HepG2 (cell line): Measurements from ENCODE around the gene RPRD1A. TPM values are rescaled to one million over a fixed set of nuclear protein-coding genes. Genes with fewer than 3 reads are reported as not detected.

ENCODE experiments used
- AFF4 ChIP-seq: sonication (generic); formaldehyde crosslinking; IDR thresholded peaks from 2 replicates; pipeline ENCODE4 v1.4.0; 2020; ENCODE audit warnings: missing genetic modification reagents
- ARID5B ChIP-seq: IDR thresholded peaks from 2 replicates; pipeline ENCODE4 v1.4.0; 2020; ENCODE audit warnings: mild to moderate bottlenecking, missing genetic modification reagents
- DMAP1 ChIP-seq: IDR thresholded peaks from 2 replicates; pipeline ENCODE4 v1.6.1; 2016
- DNMT3B ChIP-seq: conservative IDR thresholded peaks from 2 replicates; pipeline ENCODE4 v1.6.1; 2016; ENCODE audit warnings: missing biosample characterization, control low read depth
- FOXM1 ChIP-seq: sonication (generic); formaldehyde crosslinking; IDR thresholded peaks from 2 replicates; pipeline ENCODE4 v1.5.0; 2020; ENCODE audit warnings: missing genetic modification reagents
- HMG20A ChIP-seq: IDR thresholded peaks from 2 replicates; pipeline ENCODE4 v1.6.1; 2016; ENCODE audit warnings: borderline replicate concordance
- MED13 ChIP-seq: sonication (generic); formaldehyde crosslinking; IDR thresholded peaks from 2 replicates; pipeline ENCODE4 v1.5.0; 2020; ENCODE audit warnings: missing genetic modification reagents
- MTF2 ChIP-seq: sonication (generic); formaldehyde crosslinking; IDR thresholded peaks from 2 replicates; pipeline ENCODE4 v1.5.0; 2020; ENCODE audit warnings: missing genetic modification reagents, borderline replicate concordance
- NR2F2 ChIP-seq: IDR thresholded peaks from 2 replicates; pipeline ENCODE4 v1.6.1; 2012; ENCODE audit warnings: low read depth, inconsistent platforms, borderline replicate concordance
- PRMT3 ChIP-seq: sonication (generic); formaldehyde crosslinking; IDR thresholded peaks from 2 replicates; pipeline ENCODE4 v1.8.1; 2022; ENCODE audit warnings: low read depth, mild to moderate bottlenecking, moderate library complexity, missing genetic modification reagents, borderline replicate concordance
- RFX3 ChIP-seq: IDR thresholded peaks from 2 replicates; pipeline ENCODE4 v1.6.1; 2016; ENCODE audit warnings: missing biosample characterization, missing genetic modification reagents
- YY1 ChIP-seq: IDR thresholded peaks from 2 replicates; pipeline ENCODE4 v1.6.1; 2011; ENCODE audit warnings: low read length, low read depth, moderate library complexity, mild to moderate bottlenecking; ENCODE audit not compliant: insufficient read depth, insufficient replicate concordance
- ZBTB26 ChIP-seq: IDR thresholded peaks from 2 replicates; pipeline ENCODE4 v1.6.1; 2016; ENCODE audit warnings: missing compliant biosample characterization, missing genetic modification reagents, borderline replicate concordance
- ZNF383 ChIP-seq: sonication (generic); formaldehyde crosslinking; IDR thresholded peaks from 2 replicates; pipeline ENCODE4 v1.4.0; 2020; ENCODE audit warnings: missing genetic modification reagents, mild to moderate bottlenecking, borderline replicate concordance
- ZNF607 ChIP-seq: sonication (generic); formaldehyde crosslinking; IDR thresholded peaks from 2 replicates; pipeline ENCODE4 v1.5.1; 2020; ENCODE audit warnings: missing genetic modification reagents, mild to moderate bottlenecking, borderline replicate concordance
- ZNF652 ChIP-seq: IDR thresholded peaks from 2 replicates; pipeline ENCODE4 v1.6.1; 2016; ENCODE audit warnings: low read depth, borderline replicate concordance
- ZNF768 ChIP-seq: sonication (generic); formaldehyde crosslinking; IDR thresholded peaks from 2 replicates; pipeline ENCODE4 v1.4.0; 2020; ENCODE audit warnings: missing genetic modification reagents
- polyA plus RNA-seq, 8 experiments: library from polyadenylated mRNA; depleted of rRNA in 3 of 8; stranded (reverse) in 7 of 8; unstranded in 1 of 8; fragments of >200 nt; fragmentation: Illumina TruSeq in 4 of 8; extraction: Trizol in 4 of 8; gene quantifications; 2 replicates each; pipeline versions ENCODE4 v1.2.1 to v1.2.3, GENCODE V29; 2011 to 2016; ENCODE audit warnings: low read depth in 4 of 8, missing spikeins in 1 of 8, mixed read lengths in 1 of 8; ENCODE audit not compliant: insufficient read depth in 1 of 8
- total RNA-seq, 5 experiments: library from RNA; depleted of rRNA; stranded (reverse); fragments of >200 nt; fragmentation: Illumina TruSeq; extraction: Trizol; gene quantifications; 2 replicates each; pipeline ENCODE4 v1.2.3, GENCODE V29; 2016; ENCODE audit warnings: low read depth in 1 of 5
- TF ChIP-seq, protein P1 (sequence below): IDR thresholded peaks from 2 replicates; pipeline ENCODE4 v1.6.1; 2016; ENCODE audit warnings: missing genetic modification reagents, missing compliant biosample characterization
- TF ChIP-seq, protein P2 (sequence below): sonication (generic); formaldehyde crosslinking; IDR thresholded peaks from 2 replicates; pipeline ENCODE4 v1.4.0; 2020; ENCODE audit warnings: missing genetic modification reagents, low read depth, mild to moderate bottlenecking, borderline replicate concordance

RPRD1A gene
- total and polyA plus RNA-seq, 2 of the 13 experiments (the other 11 are each of a cell fraction or from before 2014, with no cell fraction given) = 42.5 to 78.2 TPM

DNA sequence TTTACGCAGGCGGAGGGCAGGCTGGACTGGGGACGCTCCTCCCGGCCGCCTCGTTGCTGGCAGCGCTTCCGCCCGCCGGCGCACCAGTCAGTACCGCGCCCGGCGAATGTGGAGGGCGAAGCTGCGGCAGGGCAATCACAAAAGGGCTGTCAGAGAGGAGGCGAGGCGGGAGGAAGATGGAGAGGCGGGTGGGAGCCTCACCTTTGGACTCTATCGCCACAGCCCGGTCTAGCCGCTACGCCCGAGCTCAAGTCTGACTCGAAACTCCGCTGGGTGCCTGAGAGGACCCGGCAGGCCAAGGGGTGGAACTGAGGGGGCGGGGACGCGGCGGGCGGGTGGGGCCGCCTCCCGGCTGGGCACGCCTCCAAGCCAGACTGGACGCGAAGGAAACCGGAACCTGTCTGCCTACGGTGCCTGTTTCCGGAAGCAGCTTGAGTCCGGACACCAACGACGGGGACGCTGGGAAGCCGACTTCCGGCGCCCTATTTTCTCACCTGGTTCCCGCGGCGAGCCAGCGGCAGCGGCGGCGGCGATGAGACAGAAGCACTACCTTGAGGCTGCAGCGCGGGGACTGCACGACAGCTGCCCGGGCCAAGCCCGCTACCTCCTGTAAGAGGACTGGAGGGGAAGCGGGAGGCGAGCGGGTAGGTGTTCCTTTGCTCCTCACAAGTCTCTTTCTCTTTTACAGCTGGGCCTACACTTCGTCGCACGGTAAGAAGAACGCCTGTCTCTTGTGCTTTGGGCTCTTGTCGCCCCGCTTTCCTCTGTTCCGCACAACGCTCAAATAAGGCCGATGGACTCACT lies 95.0 kb downstream of the RPRD1A start, which contains the start of gene RMP24 (continued):
- TF ChIP-seq, protein P1, sequence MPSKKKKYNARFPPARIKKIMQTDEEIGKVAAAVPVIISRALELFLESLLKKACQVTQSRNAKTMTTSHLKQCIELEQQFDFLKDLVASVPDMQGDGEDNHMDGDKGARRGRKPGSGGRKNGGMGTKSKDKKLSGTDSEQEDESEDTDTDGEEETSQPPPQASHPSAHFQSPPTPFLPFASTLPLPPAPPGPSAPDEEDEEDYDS (CRISPR knock-in tag) = peak; percentile 75
- peak; percentile 88 for TF ChIP-seq ZNF607 (CRISPR knock-in tag)
- no peak; the same call in 1 of the 2 replicates for TF ChIP-seq RFX3 (CRISPR knock-in tag)
- TF ChIP-seq ZNF652 = no peak; the same call in 1 of the 2 replicates
- TF ChIP-seq AFF4 (CRISPR knock-in tag) = no peak
- no peak for TF ChIP-seq NR2F2
- no peak for TF ChIP-seq ZNF383 (CRISPR knock-in tag)
- 0 out of 2 replicates have a peak, but pooled peaks have one; percentile 67 for TF ChIP-seq DMAP1 (CRISPR knock-in tag)
- peak; percentile 69; the same call in 1 of the 2 replicates for TF ChIP-seq ZNF768 (CRISPR knock-in tag)
- TF ChIP-seq, protein P2, sequence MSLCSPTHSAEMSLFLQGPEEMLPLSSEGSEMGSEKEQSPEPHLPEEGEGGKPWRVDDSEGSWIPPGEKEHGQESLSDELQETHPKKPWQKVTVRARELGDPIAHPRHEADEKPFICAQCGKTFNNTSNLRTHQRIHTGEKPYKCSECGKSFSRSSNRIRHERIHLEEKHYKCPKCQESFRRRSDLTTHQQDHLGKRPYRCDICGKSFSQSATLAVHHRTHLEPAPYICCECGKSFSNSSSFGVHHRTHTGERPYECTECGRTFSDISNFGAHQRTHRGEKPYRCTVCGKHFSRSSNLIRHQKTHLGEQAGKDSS (CRISPR knock-in tag) = peak; percentile 87; the same call in 1 of the 2 replicates
- TF ChIP-seq MED13 (CRISPR knock-in tag) = peak; percentile 71; the same call in 1 of the 2 replicates
- peak; percentile 83 for TF ChIP-seq YY1
- TF ChIP-seq DNMT3B = peak; percentile 90
- TF ChIP-seq HMG20A (CRISPR knock-in tag) = peak; percentile 14; the same call in 1 of the 2 replicates
- TF ChIP-seq MTF2 = no peak
- TF ChIP-seq ZBTB26 = no peak; the same call in 1 of the 2 replicates
- peak; percentile 48 for TF ChIP-seq ARID5B
- TF ChIP-seq PRMT3 = no peak; the same call in 1 of the 2 replicates
- TF ChIP-seq FOXM1 = no peak
